ENCODE results near the gene FAM83B.

DNA sequence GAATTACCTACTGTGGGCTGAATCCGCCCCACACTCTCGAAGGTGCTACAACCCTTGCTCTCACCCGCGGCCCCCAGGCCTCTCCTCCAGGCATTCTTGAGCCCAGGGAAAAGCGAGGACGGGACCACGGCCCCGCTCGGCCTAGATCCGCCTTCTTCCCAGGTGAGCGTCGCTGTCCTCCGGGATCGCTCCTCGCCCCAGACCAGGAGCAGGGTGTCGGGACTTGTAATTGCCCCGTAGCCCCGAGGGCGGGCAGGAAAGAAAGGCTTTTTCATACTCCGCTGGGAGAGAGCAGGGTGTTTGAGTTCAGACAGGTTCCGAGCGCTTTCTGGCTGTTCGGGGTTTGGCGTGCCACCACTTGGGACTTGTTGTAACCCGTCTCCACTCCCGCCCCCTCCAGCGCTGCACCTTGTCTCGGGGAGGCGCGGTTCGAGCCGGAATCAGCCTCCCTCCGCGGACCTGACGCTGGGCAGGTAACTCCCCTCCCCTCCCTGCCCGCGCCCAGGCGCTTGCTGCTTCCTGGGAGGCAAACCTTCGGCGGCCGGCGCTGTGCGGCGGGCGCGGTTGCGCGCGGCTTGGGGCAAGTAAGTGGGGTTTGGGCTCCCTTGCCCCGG, at the start of gene FAM83B:
- TF ChIP-seq, protein P1, sequence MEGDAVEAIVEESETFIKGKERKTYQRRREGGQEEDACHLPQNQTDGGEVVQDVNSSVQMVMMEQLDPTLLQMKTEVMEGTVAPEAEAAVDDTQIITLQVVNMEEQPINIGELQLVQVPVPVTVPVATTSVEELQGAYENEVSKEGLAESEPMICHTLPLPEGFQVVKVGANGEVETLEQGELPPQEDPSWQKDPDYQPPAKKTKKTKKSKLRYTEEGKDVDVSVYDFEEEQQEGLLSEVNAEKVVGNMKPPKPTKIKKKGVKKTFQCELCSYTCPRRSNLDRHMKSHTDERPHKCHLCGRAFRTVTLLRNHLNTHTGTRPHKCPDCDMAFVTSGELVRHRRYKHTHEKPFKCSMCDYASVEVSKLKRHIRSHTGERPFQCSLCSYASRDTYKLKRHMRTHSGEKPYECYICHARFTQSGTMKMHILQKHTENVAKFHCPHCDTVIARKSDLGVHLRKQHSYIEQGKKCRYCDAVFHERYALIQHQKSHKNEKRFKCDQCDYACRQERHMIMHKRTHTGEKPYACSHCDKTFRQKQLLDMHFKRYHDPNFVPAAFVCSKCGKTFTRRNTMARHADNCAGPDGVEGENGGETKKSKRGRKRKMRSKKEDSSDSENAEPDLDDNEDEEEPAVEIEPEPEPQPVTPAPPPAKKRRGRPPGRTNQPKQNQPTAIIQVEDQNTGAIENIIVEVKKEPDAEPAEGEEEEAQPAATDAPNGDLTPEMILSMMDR (IDR thresholded peaks at IDR 0.05) = no peak
- TF ChIP-seq POLR2AphosphoS5 (IDR thresholded peaks at IDR 0.05) = peak; percentile 59 to 91 (median 87)
